ENCODE data around the gene SAGE1. TPM values are rescaled to one million over a fixed set of nuclear protein-coding genes. Genes with fewer than 3 reads are reported as not detected.
A peak's percentile ranks its signal among the peaks of the same experiment; 100 is the strongest.
"Not testable (repeated sequence)": the region's sequence is repeated elsewhere in the genome, so short reads cannot be mapped to it uniquely, and the experiment has no call there.

SAGE1 gene, protein sequence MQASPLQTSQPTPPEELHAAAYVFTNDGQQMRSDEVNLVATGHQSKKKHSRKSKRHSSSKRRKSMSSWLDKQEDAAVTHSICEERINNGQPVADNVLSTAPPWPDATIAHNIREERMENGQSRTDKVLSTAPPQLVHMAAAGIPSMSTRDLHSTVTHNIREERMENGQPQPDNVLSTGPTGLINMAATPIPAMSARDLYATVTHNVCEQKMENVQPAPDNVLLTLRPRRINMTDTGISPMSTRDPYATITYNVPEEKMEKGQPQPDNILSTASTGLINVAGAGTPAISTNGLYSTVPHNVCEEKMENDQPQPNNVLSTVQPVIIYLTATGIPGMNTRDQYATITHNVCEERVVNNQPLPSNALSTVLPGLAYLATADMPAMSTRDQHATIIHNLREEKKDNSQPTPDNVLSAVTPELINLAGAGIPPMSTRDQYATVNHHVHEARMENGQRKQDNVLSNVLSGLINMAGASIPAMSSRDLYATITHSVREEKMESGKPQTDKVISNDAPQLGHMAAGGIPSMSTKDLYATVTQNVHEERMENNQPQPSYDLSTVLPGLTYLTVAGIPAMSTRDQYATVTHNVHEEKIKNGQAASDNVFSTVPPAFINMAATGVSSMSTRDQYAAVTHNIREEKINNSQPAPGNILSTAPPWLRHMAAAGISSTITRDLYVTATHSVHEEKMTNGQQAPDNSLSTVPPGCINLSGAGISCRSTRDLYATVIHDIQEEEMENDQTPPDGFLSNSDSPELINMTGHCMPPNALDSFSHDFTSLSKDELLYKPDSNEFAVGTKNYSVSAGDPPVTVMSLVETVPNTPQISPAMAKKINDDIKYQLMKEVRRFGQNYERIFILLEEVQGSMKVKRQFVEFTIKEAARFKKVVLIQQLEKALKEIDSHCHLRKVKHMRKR
- total RNA-seq = not detected
- polyA plus RNA-seq = not detected

- no peak within 1 kb of the TSS for H3K4me3 ChIP-seq
- no peaks in the 10 kb centered on the region for H3K36me3 ChIP-seq
- H3K9me3 ChIP-seq = no peaks in the 10 kb centered on the region
- no peaks in the 10 kb centered on the region for H3K4me1 ChIP-seq
- no peak within 1 kb of the TSS for H3K27ac ChIP-seq
- no peak for DNase-seq
- 92 to 93% methylated on average over 22 of the region's 22 CpGs for WGBS, 2 donors
- no peaks in the 10 kb centered on the region for H3K27me3 ChIP-seq
- intact Hi-C loops (cut with DNase I) = no loop called here
- TF ChIP-seq EP300 (IDR thresholded peaks at IDR 0.05) = no peak
- no peak for TF ChIP-seq CTCF (IDR thresholded peaks at IDR 0.05)
- no peak for TF ChIP-seq POLR2AphosphoS5 (IDR thresholded peaks at IDR 0.05)
- no peak for TF ChIP-seq POLR2A (IDR thresholded peaks at IDR 0.05)
Measured at GRCh38 chrX:135893294-135893817, at the start of gene SAGE1, which contains the start of gene CT45A10. SAGE1 (plus strand) TSS chrX:135893716; CDS start chrX:135896243, 2,527 bp downstream. CT45A10 (minus strand) TSS chrX:135893444; CDS start chrX:135885344, 8,100 bp downstream.

- H3K9me3 ChIP-seq; H3K36me3 ChIP-seq; H3K4me3 ChIP-seq; DNase-seq; H3K27ac ChIP-seq; H3K27me3 ChIP-seq; H3K4me1 ChIP-seq; intact Hi-C loops (cut with DNase I): not testable (repeated sequence)
- WGBS, 2 donors = no CpG with 5 or more reads among the region's 17 CpGs
Measured at GRCh38 chrX:135854438-135854837, 39.1 kb upstream of the SAGE1 start, which contains the start of gene CT45A8. CT45A8 (minus strand) TSS chrX:135854538; CDS start chrX:135850783, 3,755 bp downstream.

GRCh38 chrX:135871712-135872111 lies 21.8 kb upstream of the SAGE1 start, which contains the start of gene CT45A9:
CT45A9 (minus strand) TSS chrX:135871812; CDS start chrX:135868061, 3,751 bp downstream.
- intact Hi-C loops (cut with DNase I); DNase-seq; H3K4me1 ChIP-seq; H3K36me3 ChIP-seq; H3K27me3 ChIP-seq; H3K27ac ChIP-seq; H3K9me3 ChIP-seq; H3K4me3 ChIP-seq: not testable (repeated sequence)
- no CpG with 5 or more reads among the region's 17 CpGs for WGBS, 2 donors

- not testable (repeated sequence) for DNase-seq, H3K27me3 ChIP-seq
- WGBS, 2 donors = 35 to 63% methylated on average over 4 of the region's 5 CpGs
Measured at GRCh38 chrX:135882741-135883140, 10.8 kb upstream of the SAGE1 start.

GRCh38 chrX:135888230-135888629 lies 5.3 kb upstream of the SAGE1 start:
- H3K9me3 ChIP-seq; H3K4me3 ChIP-seq; H3K36me3 ChIP-seq; H3K27ac ChIP-seq; intact Hi-C loops (cut with DNase I); H3K4me1 ChIP-seq; H3K27me3 ChIP-seq: not testable (repeated sequence)
- WGBS, 2 donors = 91% methylated on average over 10 of the region's 18 CpGs
- DNase-seq = peak; percentile 68

More at GRCh38 chrX:135882741-135883140, 10.8 kb upstream of the SAGE1 start:
- H3K27ac ChIP-seq; H3K36me3 ChIP-seq; H3K4me3 ChIP-seq; H3K4me1 ChIP-seq; H3K9me3 ChIP-seq; intact Hi-C loops (cut with DNase I): not testable (repeated sequence)

DNA sequence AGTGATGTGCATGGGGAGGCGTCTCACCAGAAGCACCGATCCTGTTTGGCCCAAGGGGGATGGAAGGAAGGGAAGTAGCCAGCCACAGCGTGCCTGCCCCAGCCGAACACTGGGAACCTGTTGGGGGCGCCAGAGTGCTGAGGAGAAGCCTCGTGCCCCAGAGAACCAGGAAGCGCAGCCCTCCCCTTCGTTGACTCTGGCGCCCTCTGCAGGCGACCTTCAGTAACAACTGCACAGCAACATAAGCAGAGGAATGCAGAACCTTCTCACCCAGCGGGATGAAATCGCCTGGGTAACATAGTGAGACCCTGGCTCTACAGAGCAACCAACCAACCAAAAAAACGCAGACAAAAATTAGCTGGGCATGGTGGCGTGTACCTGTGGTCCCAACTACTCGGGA lies 4.5 kb upstream of the SAGE1 start:
- H3K9me3 ChIP-seq; H3K4me1 ChIP-seq; H3K36me3 ChIP-seq; DNase-seq; H3K4me3 ChIP-seq; H3K27ac ChIP-seq; H3K27me3 ChIP-seq; intact Hi-C loops (cut with DNase I): not testable (repeated sequence)
- 71 to 77% methylated on average over 15 of the region's 15 CpGs for WGBS, 2 donors

GRCh38 chrX:135890087-135890585 lies 3.4 kb upstream of the SAGE1 start:
- Histone ChIP-seq H3K9me3 (no peaks in the 10 kb centered on the region), H3K27ac (no peak overlapping the region), H3K4me1 (no peaks in the 10 kb centered on the region), H3K27me3 (no peaks in the 10 kb centered on the region), H3K4me3 (no peak overlapping the region), H3K36me3 (no peaks in the 10 kb centered on the region)
- WGBS, 2 donors = 82 to 90% methylated on average over 14 of the region's 14 CpGs
- no peak for TF ChIP-seq POLR2AphosphoS5 (IDR thresholded peaks at IDR 0.05)
- TF ChIP-seq CTCF (IDR thresholded peaks at IDR 0.05) = no peak
- no peak for TF ChIP-seq POLR2A (IDR thresholded peaks at IDR 0.05)
- intact Hi-C loops (cut with DNase I) = no loop called here
- no peak for DNase-seq

Data from sigmoid colon (tissue), 7 donors.